Liver (tissue), 9 donors: ENCODE measurements around the gene ELOB. TPM values are rescaled to one million over a fixed set of nuclear protein-coding genes. Genes with fewer than 3 reads are reported as not detected.

ENCODE experiments used
- DNase-seq: peaks from one replicate; pipeline ENCODE4 v3.0.0-alpha.2; 2017; ENCODE audit warnings: low spot score
- H3K27ac ChIP-seq, 2 donors: one replicate each; pipeline ENCODE4 v1.7.0; 2013; ENCODE audit warnings: inconsistent platforms in 2 of 2, low read length in 2 of 2, control low read depth in 1 of 2, low read depth in 1 of 2, mild to moderate bottlenecking in 1 of 2
- H3K27me3 ChIP-seq, 4 donors: one replicate each; pipeline versions ENCODE4 v1.6.1 to v1.7.0; 2013; ENCODE audit warnings: low read length in 3 of 4, inconsistent platforms in 1 of 4, mild to moderate bottlenecking in 1 of 4, moderate library complexity in 1 of 4; ENCODE audit not compliant: control insufficient read depth in 4 of 4, insufficient read depth in 4 of 4
- H3K36me3 ChIP-seq, 4 donors: one replicate each; pipeline versions ENCODE4 v1.6.1 to v1.7.0; 2013; ENCODE audit warnings: low read length in 3 of 4, mild to moderate bottlenecking in 3 of 4, low read depth in 1 of 4, moderate library complexity in 1 of 4; ENCODE audit not compliant: control insufficient read depth in 4 of 4, insufficient read depth in 3 of 4
- H3K4me1 ChIP-seq, 4 donors: one replicate each; pipeline versions ENCODE4 v1.6.1 to v1.7.0; 2013; ENCODE audit warnings: low read length in 3 of 4, mild to moderate bottlenecking in 3 of 4, moderate library complexity in 1 of 4; ENCODE audit not compliant: control insufficient read depth in 4 of 4, insufficient read depth in 4 of 4
- H3K4me3 ChIP-seq, 3 donors: one replicate each; pipeline versions ENCODE4 v1.6.1 to v1.7.0; 2013; ENCODE audit warnings: low read length in 3 of 3, control low read depth in 1 of 3, low read depth in 1 of 3, mild to moderate bottlenecking in 1 of 3
- H3K9ac ChIP-seq, 2 donors: one replicate each; pipeline ENCODE4 v1.7.0; 2013; ENCODE audit warnings: low read length in 2 of 2, mild to moderate bottlenecking in 2 of 2, moderate library complexity in 2 of 2, control low read depth in 1 of 2, low read depth in 1 of 2
- H3K9me3 ChIP-seq, 4 donors: one replicate each; pipeline versions ENCODE4 v1.6.1 to v1.7.0; 2013; ENCODE audit warnings: low read length in 3 of 4; ENCODE audit not compliant: control insufficient read depth in 4 of 4
- EGR1 ChIP-seq, 2 donors: IDR thresholded peaks; 2 replicates each; pipeline ENCODE4 v1.6.1; 2016 to 2018; ENCODE audit warnings: antibody characterized with exemption in 2 of 2, low read depth in 2 of 2
- FOXA1 ChIP-seq: IDR thresholded peaks from 2 replicates; pipeline ENCODE4 v1.6.1; 2016; ENCODE audit warnings: antibody characterized with exemption
- FOXA2 ChIP-seq: IDR thresholded peaks from 2 replicates; pipeline ENCODE4 v1.6.1; 2016; ENCODE audit warnings: antibody characterized with exemption
- HNF4G ChIP-seq: IDR thresholded peaks from 2 replicates; pipeline ENCODE4 v1.6.1; 2016; ENCODE audit warnings: antibody characterized with exemption
- JUND ChIP-seq, 2 donors: IDR thresholded peaks; 2 replicates each; pipeline ENCODE4 v1.6.1; 2016; ENCODE audit warnings: antibody characterized with exemption in 2 of 2
- NR2F2 ChIP-seq: IDR thresholded peaks from 2 replicates; pipeline ENCODE4 v1.6.1; 2016; ENCODE audit warnings: antibody characterized with exemption
- RAD21 ChIP-seq, 2 donors: IDR thresholded peaks; 2 replicates each; pipeline ENCODE4 v1.6.1; 2016; ENCODE audit warnings: antibody characterized with exemption in 2 of 2, mild to moderate bottlenecking in 2 of 2
- RXRA ChIP-seq, 2 donors: IDR thresholded peaks; 2 replicates each; pipeline ENCODE4 v1.6.1; 2017 to 2018; ENCODE audit warnings: antibody characterized with exemption in 2 of 2, mild to moderate bottlenecking in 1 of 2
- SP1 ChIP-seq: IDR thresholded peaks from 2 replicates; pipeline ENCODE4 v1.6.1; 2018; ENCODE audit warnings: antibody characterized with exemption, mild to moderate bottlenecking
- YY1 ChIP-seq: IDR thresholded peaks from 2 replicates; pipeline ENCODE4 v1.6.1; 2016; ENCODE audit warnings: antibody characterized with exemption, mild to moderate bottlenecking
- WGBS: extraction: QIAGEN DNeasy Blood & Tissue Kit; methylation state at CpG from one replicate; pipeline ENCODE4 v1.1.7; 2013; 5-methylcytosine and 5-hydroxymethylcytosine counted together
- polyA plus RNA-seq, 2 donors: library from polyadenylated mRNA; stranded (reverse) in 1 of 2; unstranded in 1 of 2; fragments of 200-250 nt in 1 of 2; fragments of >200 nt in 1 of 2; fragmentation: Nextera tagmentation in 1 of 2; extraction: Ambion mirVana in 1 of 2; gene quantifications; one replicate each; pipeline versions ENCODE4 v1.2.1 to v1.2.3, GENCODE V29; 2013 to 2015
- total RNA-seq, 2 donors: library from RNA; depleted of rRNA; stranded (reverse); fragments of >200 nt; gene quantifications; one replicate each; pipeline ENCODE4 v1.2.3, GENCODE V29; 2014
- TF ChIP-seq, protein P1 (sequence below): IDR thresholded peaks from 2 replicates; pipeline ENCODE4 v1.6.1; 2016; ENCODE audit warnings: antibody characterized with exemption
- TF ChIP-seq, protein P2 (sequence below): IDR thresholded peaks from 2 replicates; pipeline ENCODE4 v1.6.1; 2016; ENCODE audit warnings: antibody characterized with exemption
- TF ChIP-seq, protein P3 (sequence below): IDR thresholded peaks from 2 replicates; pipeline ENCODE4 v1.6.1; 2016; ENCODE audit warnings: antibody characterized with exemption
- TF ChIP-seq, protein P4 (sequence below): IDR thresholded peaks from 2 replicates; pipeline ENCODE4 v1.6.1; 2016; ENCODE audit warnings: antibody characterized with exemption, mild to moderate bottlenecking
- TF ChIP-seq, protein P5 (sequence below): fragments of 150-350 bp; IDR thresholded peaks from 2 replicates; pipeline ENCODE4 v1.5.1; 2017; ENCODE audit warnings: improper control_type of control experiment, low read depth, low read length; ENCODE audit not compliant: missing input control
- donor health status: healthy.
- donor health status: healthy.
- donor health status: healthy.
- donor health status: healthy.
- donor health status: healthy.

The ELOB gene
- total and polyA plus RNA-seq, 4 donors: 114 to 395 (median 313) TPM

DNA sequence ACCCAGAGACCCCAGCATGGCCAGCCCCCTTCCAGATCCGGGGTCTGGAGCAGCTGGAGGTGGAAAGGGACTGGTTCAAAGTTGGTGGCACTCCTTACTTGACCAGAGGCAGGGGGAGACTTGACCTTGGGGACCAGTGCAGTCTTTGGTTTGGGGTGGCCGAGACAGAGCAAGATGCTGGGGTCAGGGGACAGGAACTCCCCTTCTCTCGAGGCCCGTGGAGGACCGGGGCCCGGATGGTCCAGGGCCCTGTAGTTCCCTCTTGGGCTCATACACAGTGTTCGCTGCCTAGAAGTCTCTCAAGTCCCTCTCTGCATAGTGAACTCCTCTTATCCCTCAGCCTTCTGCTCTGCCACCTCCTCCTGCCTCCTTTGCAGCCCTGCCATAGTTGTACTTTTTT lies 10.9 kb upstream of the ELOB start:
- Histone ChIP-seq H3K4me1 (peaks cover 0 to 10% (median 4%) of the 10 kb centered on the region in 4 donors), H3K27me3 (peaks cover 0 to 5% (median 3%) of the 10 kb centered on the region in 4 donors), H3K9me3 (no peaks in the 10 kb centered on the region), H3K27ac (no peak overlapping the region), H3K4me3 (no peak overlapping the region), H3K9ac (no peak overlapping the region), H3K36me3 (no peaks in the 10 kb centered on the region)
- WGBS: 43% methylated on average over 7 of the region's 7 CpGs
- DNase-seq: no peak
- TF ChIP-seq SP1: no peak
- TF ChIP-seq, protein P1, sequence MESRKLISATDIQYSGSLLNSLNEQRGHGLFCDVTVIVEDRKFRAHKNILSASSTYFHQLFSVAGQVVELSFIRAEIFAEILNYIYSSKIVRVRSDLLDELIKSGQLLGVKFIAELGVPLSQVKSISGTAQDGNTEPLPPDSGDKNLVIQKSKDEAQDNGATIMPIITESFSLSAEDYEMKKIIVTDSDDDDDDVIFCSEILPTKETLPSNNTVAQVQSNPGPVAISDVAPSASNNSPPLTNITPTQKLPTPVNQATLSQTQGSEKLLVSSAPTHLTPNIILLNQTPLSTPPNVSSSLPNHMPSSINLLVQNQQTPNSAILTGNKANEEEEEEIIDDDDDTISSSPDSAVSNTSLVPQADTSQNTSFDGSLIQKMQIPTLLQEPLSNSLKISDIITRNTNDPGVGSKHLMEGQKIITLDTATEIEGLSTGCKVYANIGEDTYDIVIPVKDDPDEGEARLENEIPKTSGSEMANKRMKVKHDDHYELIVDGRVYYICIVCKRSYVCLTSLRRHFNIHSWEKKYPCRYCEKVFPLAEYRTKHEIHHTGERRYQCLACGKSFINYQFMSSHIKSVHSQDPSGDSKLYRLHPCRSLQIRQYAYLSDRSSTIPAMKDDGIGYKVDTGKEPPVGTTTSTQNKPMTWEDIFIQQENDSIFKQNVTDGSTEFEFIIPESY: no peak
- TF ChIP-seq, protein P2, sequence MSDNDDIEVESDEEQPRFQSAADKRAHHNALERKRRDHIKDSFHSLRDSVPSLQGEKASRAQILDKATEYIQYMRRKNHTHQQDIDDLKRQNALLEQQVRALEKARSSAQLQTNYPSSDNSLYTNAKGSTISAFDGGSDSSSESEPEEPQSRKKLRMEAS: no peak
- TF ChIP-seq, protein P3, sequence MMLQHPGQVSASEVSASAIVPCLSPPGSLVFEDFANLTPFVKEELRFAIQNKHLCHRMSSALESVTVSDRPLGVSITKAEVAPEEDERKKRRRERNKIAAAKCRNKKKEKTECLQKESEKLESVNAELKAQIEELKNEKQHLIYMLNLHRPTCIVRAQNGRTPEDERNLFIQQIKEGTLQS: no peak

DNA sequence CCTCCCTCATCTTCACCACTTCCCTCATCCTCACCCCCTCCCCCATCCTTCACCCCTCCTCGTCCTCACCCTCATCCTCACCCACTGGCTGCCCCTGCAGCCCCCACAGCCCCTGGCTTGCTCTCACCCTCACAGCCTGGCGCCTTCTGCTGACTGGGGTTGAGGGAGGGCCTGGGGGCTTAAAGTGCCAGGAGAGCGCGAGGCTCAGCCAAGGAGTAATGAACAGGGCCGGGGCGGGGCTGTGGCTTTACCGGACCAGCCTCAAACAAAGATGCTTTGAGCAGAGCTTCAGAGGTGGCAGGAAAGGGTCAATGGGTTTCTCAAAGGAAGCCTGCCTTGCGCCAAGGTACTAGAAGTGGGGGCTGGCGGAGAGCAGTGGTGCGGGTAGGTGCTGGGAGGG lies 10.3 kb upstream of the ELOB start, which contains the start of gene PRSS33:
Gene PRSS33, minus strand, starts transcription at position 155 of the 400 bp plus-strand sequence. CDS start 1,013 bp downstream, outside the sequence.
- 29% methylated on average over 10 of the region's 10 CpGs for WGBS

More for the DNA sequence above, 10.3 kb upstream of the ELOB start, which contains the start of gene PRSS33:
- peaks cover 0 to 5% (median 3%) of the 10 kb centered on the region in 4 donors for H3K27me3 ChIP-seq
- no peak within 1 kb of the TSS for H3K9ac ChIP-seq
- H3K4me1 ChIP-seq: peaks cover 0 to 10% (median 4%) of the 10 kb centered on the region in 4 donors
- H3K9me3 ChIP-seq: no peaks in the 10 kb centered on the region
- no peaks in the 10 kb centered on the region for H3K36me3 ChIP-seq
- no peak for DNase-seq
- no peak within 1 kb of the TSS for H3K4me3 ChIP-seq
- no peak within 1 kb of the TSS for H3K27ac ChIP-seq
- TF ChIP-seq RAD21 (IDR thresholded peaks at IDR 0.05) (no peak), NR2F2 (no peak), EGR1 (IDR thresholded peaks at IDR 0.05; ENCODE audit: low read depth in 2 of 2) (no peak), RXRA (IDR thresholded peaks at IDR 0.05) (no peak), YY1 (no peak), FOXA2 (no peak), HNF4G (no peak), JUND (IDR thresholded peaks at IDR 0.05) (no peak), FOXA1 (no peak)
- TF ChIP-seq, protein P4, sequence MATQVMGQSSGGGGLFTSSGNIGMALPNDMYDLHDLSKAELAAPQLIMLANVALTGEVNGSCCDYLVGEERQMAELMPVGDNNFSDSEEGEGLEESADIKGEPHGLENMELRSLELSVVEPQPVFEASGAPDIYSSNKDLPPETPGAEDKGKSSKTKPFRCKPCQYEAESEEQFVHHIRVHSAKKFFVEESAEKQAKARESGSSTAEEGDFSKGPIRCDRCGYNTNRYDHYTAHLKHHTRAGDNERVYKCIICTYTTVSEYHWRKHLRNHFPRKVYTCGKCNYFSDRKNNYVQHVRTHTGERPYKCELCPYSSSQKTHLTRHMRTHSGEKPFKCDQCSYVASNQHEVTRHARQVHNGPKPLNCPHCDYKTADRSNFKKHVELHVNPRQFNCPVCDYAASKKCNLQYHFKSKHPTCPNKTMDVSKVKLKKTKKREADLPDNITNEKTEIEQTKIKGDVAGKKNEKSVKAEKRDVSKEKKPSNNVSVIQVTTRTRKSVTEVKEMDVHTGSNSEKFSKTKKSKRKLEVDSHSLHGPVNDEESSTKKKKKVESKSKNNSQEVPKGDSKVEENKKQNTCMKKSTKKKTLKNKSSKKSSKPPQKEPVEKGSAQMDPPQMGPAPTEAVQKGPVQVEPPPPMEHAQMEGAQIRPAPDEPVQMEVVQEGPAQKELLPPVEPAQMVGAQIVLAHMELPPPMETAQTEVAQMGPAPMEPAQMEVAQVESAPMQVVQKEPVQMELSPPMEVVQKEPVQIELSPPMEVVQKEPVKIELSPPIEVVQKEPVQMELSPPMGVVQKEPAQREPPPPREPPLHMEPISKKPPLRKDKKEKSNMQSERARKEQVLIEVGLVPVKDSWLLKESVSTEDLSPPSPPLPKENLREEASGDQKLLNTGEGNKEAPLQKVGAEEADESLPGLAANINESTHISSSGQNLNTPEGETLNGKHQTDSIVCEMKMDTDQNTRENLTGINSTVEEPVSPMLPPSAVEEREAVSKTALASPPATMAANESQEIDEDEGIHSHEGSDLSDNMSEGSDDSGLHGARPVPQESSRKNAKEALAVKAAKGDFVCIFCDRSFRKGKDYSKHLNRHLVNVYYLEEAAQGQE: no peak
- TF ChIP-seq, protein P1: no peak
- TF ChIP-seq, protein P2: no peak
- TF ChIP-seq, protein P3: no peak
- TF ChIP-seq, protein P5, sequence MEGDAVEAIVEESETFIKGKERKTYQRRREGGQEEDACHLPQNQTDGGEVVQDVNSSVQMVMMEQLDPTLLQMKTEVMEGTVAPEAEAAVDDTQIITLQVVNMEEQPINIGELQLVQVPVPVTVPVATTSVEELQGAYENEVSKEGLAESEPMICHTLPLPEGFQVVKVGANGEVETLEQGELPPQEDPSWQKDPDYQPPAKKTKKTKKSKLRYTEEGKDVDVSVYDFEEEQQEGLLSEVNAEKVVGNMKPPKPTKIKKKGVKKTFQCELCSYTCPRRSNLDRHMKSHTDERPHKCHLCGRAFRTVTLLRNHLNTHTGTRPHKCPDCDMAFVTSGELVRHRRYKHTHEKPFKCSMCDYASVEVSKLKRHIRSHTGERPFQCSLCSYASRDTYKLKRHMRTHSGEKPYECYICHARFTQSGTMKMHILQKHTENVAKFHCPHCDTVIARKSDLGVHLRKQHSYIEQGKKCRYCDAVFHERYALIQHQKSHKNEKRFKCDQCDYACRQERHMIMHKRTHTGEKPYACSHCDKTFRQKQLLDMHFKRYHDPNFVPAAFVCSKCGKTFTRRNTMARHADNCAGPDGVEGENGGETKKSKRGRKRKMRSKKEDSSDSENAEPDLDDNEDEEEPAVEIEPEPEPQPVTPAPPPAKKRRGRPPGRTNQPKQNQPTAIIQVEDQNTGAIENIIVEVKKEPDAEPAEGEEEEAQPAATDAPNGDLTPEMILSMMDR: no peak
